Measurements from ENCODE around the gene SLC35G6. TPM values are rescaled to one million over a fixed set of nuclear protein-coding genes. Genes with fewer than 3 reads are reported as not detected.

SLC35G6 gene
- total RNA-seq, 4 donors from 2014 or later = not detected

DNA sequence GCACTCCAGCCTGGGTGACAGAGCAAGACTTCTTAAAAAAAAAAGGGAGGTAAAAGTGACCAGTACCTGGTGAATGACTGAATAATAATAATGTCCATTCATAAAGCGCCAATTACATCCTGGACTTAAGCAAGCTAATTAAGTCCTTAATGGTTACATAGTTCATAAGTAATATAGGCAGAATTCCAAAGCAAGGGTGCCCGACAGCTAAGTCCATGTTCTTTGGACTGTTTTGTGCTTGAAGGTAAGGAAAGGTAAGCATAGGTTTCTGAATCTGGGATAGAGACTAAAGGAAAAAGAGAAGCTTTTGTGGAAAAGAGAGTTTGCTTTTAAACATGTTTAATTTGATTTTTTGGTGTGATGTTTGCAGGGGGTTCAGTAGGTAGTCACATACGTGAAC is 12.7 kb downstream of the SLC35G6 start:
- Histone ChIP-seq H3K9me3 (no peaks in the 10 kb centered on the region), H3K27ac (no peak overlapping the region), H3K27me3 (no peaks in the 10 kb centered on the region), H3K4me1 (peaks cover 0 to 67% (median 5%) of the 10 kb centered on the region in 3 donors), H3K4me3 (no peak overlapping the region), H3K36me3 (peaks cover 28 to 94% (median 32%) of the 10 kb centered on the region in 3 donors)
- DNase-seq = no peak
- intact Hi-C loops (cut with DNase I) = no loop called here
- 85 to 92% methylated on average over 3 of the region's 3 CpGs for WGBS, 2 donors
- no peak for TF ChIP-seq CTCF (IDR thresholded peaks at IDR 0.05)
- TF ChIP-seq POLR2A (IDR thresholded peaks at IDR 0.05) = no peak

DNA sequence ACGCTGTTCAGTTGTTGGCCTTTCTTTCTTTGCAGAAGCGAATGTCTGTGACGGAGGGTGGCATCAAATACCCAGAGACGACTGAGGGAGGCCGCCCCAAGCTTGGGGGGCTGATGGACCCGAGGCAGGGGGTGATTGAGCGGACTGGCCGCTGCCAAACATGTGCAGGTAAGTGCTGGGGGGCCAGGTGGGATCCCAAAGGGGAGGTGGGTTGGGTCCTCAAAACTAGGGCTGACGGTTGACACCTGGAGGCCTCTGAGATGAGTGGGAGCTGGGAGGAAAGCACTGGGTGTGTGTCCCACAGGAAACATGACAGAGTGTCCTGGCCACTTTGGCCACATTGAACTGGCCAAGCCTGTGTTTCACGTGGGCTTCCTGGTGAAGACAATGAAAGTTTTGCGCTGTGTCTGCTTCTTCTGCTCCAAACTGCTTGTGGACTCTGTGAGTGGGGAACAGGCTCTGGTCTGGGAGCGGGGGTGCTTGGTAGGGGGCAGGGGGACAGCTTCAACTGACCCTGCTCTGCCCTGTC is 14.7 kb downstream of the SLC35G6 start:
- Histone ChIP-seq H3K27me3 (no peaks in the 10 kb centered on the region), H3K4me3 (no peak overlapping the region), H3K36me3 (peaks cover 43 to 100% (median 48%) of the 10 kb centered on the region in 3 donors), H3K4me1 (peaks cover 0 to 46% (median 0%) of the 10 kb centered on the region in 3 donors), H3K27ac (peak overlapping the region in 2 of 4 donors; percentile 19 to 63), H3K9me3 (no peaks in the 10 kb centered on the region)
- DNase-seq = no peak
- no peak for TF ChIP-seq CTCF (IDR thresholded peaks at IDR 0.05)
- no peak for TF ChIP-seq POLR2A (IDR thresholded peaks at IDR 0.05)
- whole genome bisulfite sequencing, 2 donors = 69 to 94% methylated on average over 2 to 12 of the region's 12 CpGs
- intact Hi-C loops (cut with DNase I) = no loop called here

GRCh38 chr17:7496470-7497183 is 15.4 kb downstream of the SLC35G6 start:
- TF ChIP-seq CTCF (IDR thresholded peaks at IDR 0.05) (no peak), POLR2A (IDR thresholded peaks at IDR 0.05) (no peak)
- Histone ChIP-seq H3K4me3 (no peak overlapping the region), H3K27me3 (no peaks in the 10 kb centered on the region), H3K36me3 (peaks cover 50 to 100% (median 55%) of the 10 kb centered on the region in 3 donors), H3K27ac (peak overlapping the region in 2 of 4 donors; percentile 46 to 63), H3K4me1 (peaks cover 0 to 40% (median 0%) of the 10 kb centered on the region in 3 donors), H3K9me3 (no peaks in the 10 kb centered on the region)
- no peak for DNase-seq
- intact Hi-C loops (cut with DNase I) = no loop called here
- 80 to 82% methylated on average over 13 to 19 of the region's 20 CpGs for WGBS, 2 donors

DNA sequence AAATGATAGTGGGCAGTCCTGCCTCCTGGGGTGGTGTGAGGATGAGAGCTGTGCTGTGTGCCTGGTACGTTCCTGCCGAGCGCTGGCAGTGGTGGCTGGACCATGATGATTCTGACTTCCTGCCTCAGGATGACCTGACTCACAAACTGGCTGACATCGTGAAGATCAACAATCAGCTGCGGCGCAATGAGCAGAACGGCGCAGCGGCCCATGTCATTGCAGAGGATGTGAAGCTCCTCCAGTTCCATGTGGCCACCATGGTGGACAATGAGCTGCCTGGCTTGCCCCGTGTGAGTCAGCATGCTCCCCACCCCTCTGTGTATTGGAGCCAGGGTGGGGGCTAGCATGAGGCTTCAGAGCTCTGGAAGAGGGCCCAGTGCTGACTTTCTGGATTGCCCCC is 16.0 kb downstream of the SLC35G6 start:
- 65 to 80% methylated on average over 1 to 2 of the region's 10 CpGs for WGBS, 2 donors
- no peak for TF ChIP-seq CTCF (IDR thresholded peaks at IDR 0.05)
- no peak for TF ChIP-seq POLR2A (IDR thresholded peaks at IDR 0.05)
- intact Hi-C loops (cut with DNase I) = no loop called here
- no peak overlapping the region for H3K4me3 ChIP-seq
- H3K27ac ChIP-seq = peak overlapping the region in 2 of 4 donors; percentile 39 to 46
- DNase-seq = no peak
- peaks cover 0 to 34% (median 0%) of the 10 kb centered on the region in 3 donors for H3K4me1 ChIP-seq
- no peaks in the 10 kb centered on the region for H3K9me3 ChIP-seq
- peaks cover 56 to 100% (median 61%) of the 10 kb centered on the region in 3 donors for H3K36me3 ChIP-seq
- H3K27me3 ChIP-seq = no peaks in the 10 kb centered on the region

- Histone ChIP-seq H3K36me3 (peaks cover 60 to 100% (median 65%) of the 10 kb centered on the region in 3 donors), H3K4me3 (no peak overlapping the region), H3K27me3 (no peaks in the 10 kb centered on the region), H3K9me3 (no peaks in the 10 kb centered on the region), H3K27ac (peak overlapping the region in 2 of 4 donors; percentile 39 to 46), H3K4me1 (peaks cover 0 to 30% (median 0%) of the 10 kb centered on the region in 3 donors)
- intact Hi-C loops (cut with DNase I) = no loop called here
- TF ChIP-seq POLR2A (IDR thresholded peaks at IDR 0.05) (no peak), CTCF (IDR thresholded peaks at IDR 0.05) (no peak)
- DNase-seq = no peak
- WGBS, 2 donors = 82 to 87% methylated on average over 7 to 9 of the region's 14 CpGs
These were observed 16.4 kb downstream of the SLC35G6 start for GRCh38 chr17:7497636-7498035.
